OCI-LY3 (cell line): Measurements from ENCODE around the gene CPSF7.

Experiments used
- H2AFZ ChIP-seq: fragments of 200-600, 300-600 bp; shearing (Covaris generic); 2 replicates; pipeline ENCODE4 v1.6.0; 2014; ENCODE audit warnings: antibody characterized with exemption, low read depth, low read length
- H3K27ac ChIP-seq: fragments of 200-600, 300-600 bp; sonication (generic); 2 replicates; pipeline ENCODE4 v1.5.1; 2014; ENCODE audit warnings: mild to moderate bottlenecking, low read length, moderate library complexity, mixed read lengths
- H3K27me3 ChIP-seq: fragments of 200-600, 300-600 bp; sonication (generic); 2 replicates; pipeline ENCODE4 v1.6.1; 2014; ENCODE audit warnings: low read depth, low read length, mixed read lengths
- H3K36me3 ChIP-seq: fragments of 200-600, 300-600 bp; sonication (generic); replicated peaks from 2 replicates; pipeline ENCODE3; 2014; ENCODE audit warnings: low read depth, low read length, mixed read lengths
- H3K4me1 ChIP-seq: fragments of 300-600, 200-600 bp; sonication (generic); 2 replicates; pipeline ENCODE4 v1.6.1; 2014; ENCODE audit warnings: low read length, mixed read lengths
- H3K4me2 ChIP-seq: fragments of 200-600, 300-600 bp; sonication (generic); 2 replicates; pipeline ENCODE4 v1.6.1; 2014; ENCODE audit warnings: low read length, mixed read lengths
- H3K4me3 ChIP-seq: fragments of 300-600, 200-600 bp; sonication (generic); 2 replicates; pipeline ENCODE4 v1.5.1; 2014; ENCODE audit warnings: antibody characterized with exemption, mild to moderate bottlenecking, low read length, moderate library complexity
- H3K79me2 ChIP-seq: fragments of 300-600, 200-600 bp; shearing (Covaris generic); 2 replicates; pipeline ENCODE4 v1.6.1; 2014; ENCODE audit warnings: mild to moderate bottlenecking, low read length, mixed read lengths
- H3K9ac ChIP-seq: fragments of 300-600, 200-600 bp; shearing (Covaris generic); 2 replicates; pipeline ENCODE4 v1.6.0; 2014; ENCODE audit warnings: mild to moderate bottlenecking, low read length, moderate library complexity
- H3K9me3 ChIP-seq: fragments of 200-600, 300-600 bp; shearing (Covaris generic); 2 replicates; pipeline ENCODE4 v1.6.1; 2014; ENCODE audit warnings: low read length, mixed read lengths; ENCODE audit not compliant: insufficient read depth
- H4K20me1 ChIP-seq: fragments of 200-600, 300-600 bp; sonication (generic); 2 replicates; pipeline ENCODE4 v1.6.1; 2016; ENCODE audit warnings: low read length, mixed read lengths; ENCODE audit not compliant: insufficient read depth
- CTCF ChIP-seq: fragments of 200-600, 300-600 bp; sonication (generic); IDR thresholded peaks from 2 replicates; pipeline ENCODE4 v1.5.1; 2014; ENCODE audit warnings: antibody characterized with exemption, low read length, low read depth
- EZH2phosphoT487 ChIP-seq: fragments of 200-600 bp; shearing (Covaris generic); IDR thresholded peaks from 2 replicates; pipeline ENCODE4 v1.6.1; 2018; ENCODE audit warnings: antibody characterized with exemption, mixed run types, low read depth

The CPSF7 gene

GRCh38 chr11:61411589-61411988 is 18.2 kb downstream of the CPSF7 start:
- Histone ChIP-seq H3K27me3 (no peaks in the 10 kb centered on the region), H3K4me3 (no peak overlapping the region), H3K9ac (no peak overlapping the region), H3K36me3 (peaks cover 87% of the 10 kb centered on the region), H2AFZ (no peak overlapping the region), H3K27ac (no peak overlapping the region), H3K4me2 (no peak overlapping the region), H3K9me3 (no peaks in the 10 kb centered on the region), H4K20me1 (0 out of 2 replicates have a peak, but pooled peaks cover 7% of the 10 kb centered on the region), H3K79me2 (peaks cover 4% of the 10 kb centered on the region; the same call in 1 of the 2 replicates), H3K4me1 (no peaks in the 10 kb centered on the region)
- no peak for TF ChIP-seq EZH2phosphoT487
- no peak for TF ChIP-seq CTCF

- H3K27me3 ChIP-seq = no peaks in the 10 kb centered on the region
These were observed 22.6 kb downstream of the CPSF7 start for GRCh38 chr11:61406991-61407728.

GRCh38 chr11:61406067-61406466 is 23.7 kb downstream of the CPSF7 start:
- TF ChIP-seq CTCF = no peak
- no peak for TF ChIP-seq EZH2phosphoT487
- 0 out of 2 replicates have a peak, but pooled peaks cover 3% of the 10 kb centered on the region for H4K20me1 ChIP-seq
- H3K4me2 ChIP-seq = no peak overlapping the region
- no peak overlapping the region for H3K9ac ChIP-seq
- H2AFZ ChIP-seq = no peak overlapping the region
- H3K79me2 ChIP-seq = peaks cover 4% of the 10 kb centered on the region; the same call in 1 of the 2 replicates
- H3K36me3 ChIP-seq = peaks cover 92% of the 10 kb centered on the region
- H3K9me3 ChIP-seq = no peaks in the 10 kb centered on the region
- no peak overlapping the region for H3K4me3 ChIP-seq
- no peaks in the 10 kb centered on the region for H3K27me3 ChIP-seq
- H3K4me1 ChIP-seq = no peaks in the 10 kb centered on the region
- H3K27ac ChIP-seq = no peak overlapping the region

More at GRCh38 chr11:61406991-61407728, 22.6 kb downstream of the CPSF7 start:
- Histone ChIP-seq H3K4me2 (no peak overlapping the region), H3K9me3 (no peaks in the 10 kb centered on the region), H3K9ac (no peak overlapping the region), H3K27ac (no peak overlapping the region), H3K79me2 (peaks cover 4% of the 10 kb centered on the region; the same call in 1 of the 2 replicates), H3K4me3 (no peak overlapping the region), H2AFZ (no peak overlapping the region), H3K4me1 (no peaks in the 10 kb centered on the region), H4K20me1 (0 out of 2 replicates have a peak, but pooled peaks cover 3% of the 10 kb centered on the region), H3K36me3 (peaks cover 93% of the 10 kb centered on the region)
- TF ChIP-seq EZH2phosphoT487 (no peak), CTCF (no peak)

GRCh38 chr11:61404641-61405040 is 25.1 kb downstream of the CPSF7 start:
- Histone ChIP-seq H3K4me2 (no peak overlapping the region), H3K9ac (no peak overlapping the region), H3K79me2 (peaks cover 4% of the 10 kb centered on the region; the same call in 1 of the 2 replicates), H3K27ac (no peak overlapping the region), H2AFZ (no peak overlapping the region), H3K4me3 (no peak overlapping the region), H3K4me1 (no peaks in the 10 kb centered on the region), H3K9me3 (no peaks in the 10 kb centered on the region), H3K27me3 (no peaks in the 10 kb centered on the region), H4K20me1 (0 out of 2 replicates have a peak, but pooled peaks cover 3% of the 10 kb centered on the region), H3K36me3 (peaks cover 89% of the 10 kb centered on the region)
- TF ChIP-seq EZH2phosphoT487 (no peak), CTCF (no peak)
